Measurements from ENCODE around the gene HOXC11. TPM values are rescaled to one million over a fixed set of nuclear protein-coding genes. Genes with fewer than 3 reads are reported as not detected.
A peak's percentile ranks its signal among the peaks of the same experiment; 100 is the strongest.

HOXC11 gene
- total RNA-seq, 1 experiment from 2014 or later: 5.7 TPM

DNA sequence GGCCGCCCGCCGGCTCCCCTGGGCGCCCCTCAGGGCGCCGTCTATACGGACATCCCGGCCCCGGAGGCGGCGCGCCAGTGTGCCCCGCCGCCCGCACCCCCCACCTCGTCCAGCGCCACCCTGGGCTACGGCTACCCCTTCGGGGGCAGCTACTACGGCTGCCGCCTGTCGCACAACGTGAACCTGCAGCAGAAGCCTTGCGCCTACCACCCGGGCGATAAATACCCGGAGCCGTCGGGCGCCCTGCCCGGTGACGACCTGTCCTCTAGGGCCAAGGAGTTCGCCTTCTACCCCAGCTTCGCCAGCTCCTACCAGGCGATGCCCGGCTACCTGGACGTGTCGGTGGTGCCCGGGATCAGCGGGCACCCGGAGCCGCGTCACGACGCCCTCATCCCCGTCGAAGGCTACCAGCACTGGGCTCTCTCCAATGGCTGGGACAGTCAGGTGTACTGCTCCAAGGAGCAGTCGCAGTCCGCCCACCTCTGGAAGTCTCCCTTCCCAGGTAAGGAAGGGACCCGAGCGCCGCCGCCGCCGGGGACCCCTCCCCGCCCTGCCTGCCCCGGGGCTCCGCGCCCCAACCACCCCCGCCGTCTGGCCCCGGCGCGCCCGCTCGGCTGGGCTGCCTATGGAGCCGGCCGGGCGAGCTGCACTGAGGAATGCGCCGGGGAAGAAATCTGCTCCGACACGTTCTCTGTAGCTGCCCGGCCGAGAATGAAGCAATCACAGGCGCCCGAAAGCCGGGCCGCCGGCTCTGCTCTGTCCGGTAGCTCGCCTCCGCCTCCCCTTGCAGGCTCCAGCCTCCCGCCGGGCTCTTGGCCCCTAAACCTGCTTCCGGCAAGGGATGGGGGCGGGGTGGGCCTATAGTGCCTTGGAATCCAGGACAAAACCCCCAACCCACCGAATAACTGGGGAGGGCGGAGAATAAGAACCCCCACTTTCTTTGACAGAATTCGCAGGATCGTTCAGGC lies 33.5 kb upstream of the HOXC11 start:
- ChIA-PET CTCF (no interaction called here), POLR2A (ENCODE audit: low non-redundant PET) (interaction anchor here (0.6 kb wide), 2 partner anchors 11 to 78 kb away, joined by 3 to 4 read pairs; no protein-coding TSS in a partner anchor)
- peak; percentile 62 for DNase-seq (ENCODE audit: low spot score)
- Histone ChIP-seq H3K9me3 (ENCODE audit: low read depth, low read length, poor library complexity, severe bottlenecking) (no peaks in the 10 kb centered on the region), H3K27me3 (replicated peaks; ENCODE audit: insufficient read depth, low read depth, low read length, poor library complexity) (no peaks in the 10 kb centered on the region), H3K4me1 (ENCODE audit: insufficient read depth, low read length, poor library complexity, severe bottlenecking) (peaks cover 13% of the 10 kb centered on the region), H3K4me3 (ENCODE audit: low read depth, low read length, poor library complexity, severe bottlenecking) (peak overlapping the region; percentile 79), H3K36me3 (ENCODE audit: insufficient read depth, low read length, poor library complexity, severe bottlenecking) (no peaks in the 10 kb centered on the region), H3K27ac (ENCODE audit: low read depth, low read length, poor library complexity, severe bottlenecking) (peak overlapping the region; percentile 70)
- intact Hi-C loops (cut with micrococcal nuclease; ENCODE audit: unreplicated experiment): loop anchor here (5.0 kb wide), 1 partner anchor 157 kb away; no protein-coding TSS in a partner anchor
- TF ChIP-seq, protein P1, sequence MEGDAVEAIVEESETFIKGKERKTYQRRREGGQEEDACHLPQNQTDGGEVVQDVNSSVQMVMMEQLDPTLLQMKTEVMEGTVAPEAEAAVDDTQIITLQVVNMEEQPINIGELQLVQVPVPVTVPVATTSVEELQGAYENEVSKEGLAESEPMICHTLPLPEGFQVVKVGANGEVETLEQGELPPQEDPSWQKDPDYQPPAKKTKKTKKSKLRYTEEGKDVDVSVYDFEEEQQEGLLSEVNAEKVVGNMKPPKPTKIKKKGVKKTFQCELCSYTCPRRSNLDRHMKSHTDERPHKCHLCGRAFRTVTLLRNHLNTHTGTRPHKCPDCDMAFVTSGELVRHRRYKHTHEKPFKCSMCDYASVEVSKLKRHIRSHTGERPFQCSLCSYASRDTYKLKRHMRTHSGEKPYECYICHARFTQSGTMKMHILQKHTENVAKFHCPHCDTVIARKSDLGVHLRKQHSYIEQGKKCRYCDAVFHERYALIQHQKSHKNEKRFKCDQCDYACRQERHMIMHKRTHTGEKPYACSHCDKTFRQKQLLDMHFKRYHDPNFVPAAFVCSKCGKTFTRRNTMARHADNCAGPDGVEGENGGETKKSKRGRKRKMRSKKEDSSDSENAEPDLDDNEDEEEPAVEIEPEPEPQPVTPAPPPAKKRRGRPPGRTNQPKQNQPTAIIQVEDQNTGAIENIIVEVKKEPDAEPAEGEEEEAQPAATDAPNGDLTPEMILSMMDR (conservative IDR thresholded peaks at IDR 0.05; ENCODE audit: low read depth, low read length): no peak
- TF ChIP-seq EZH2 (IDR thresholded peaks at IDR 0.05; ENCODE audit: borderline replicate concordance, low read depth, low read length, poor library complexity, severe bottlenecking): no peak
- BruUV-seq (replicated peaks): no TSS peak

DNA sequence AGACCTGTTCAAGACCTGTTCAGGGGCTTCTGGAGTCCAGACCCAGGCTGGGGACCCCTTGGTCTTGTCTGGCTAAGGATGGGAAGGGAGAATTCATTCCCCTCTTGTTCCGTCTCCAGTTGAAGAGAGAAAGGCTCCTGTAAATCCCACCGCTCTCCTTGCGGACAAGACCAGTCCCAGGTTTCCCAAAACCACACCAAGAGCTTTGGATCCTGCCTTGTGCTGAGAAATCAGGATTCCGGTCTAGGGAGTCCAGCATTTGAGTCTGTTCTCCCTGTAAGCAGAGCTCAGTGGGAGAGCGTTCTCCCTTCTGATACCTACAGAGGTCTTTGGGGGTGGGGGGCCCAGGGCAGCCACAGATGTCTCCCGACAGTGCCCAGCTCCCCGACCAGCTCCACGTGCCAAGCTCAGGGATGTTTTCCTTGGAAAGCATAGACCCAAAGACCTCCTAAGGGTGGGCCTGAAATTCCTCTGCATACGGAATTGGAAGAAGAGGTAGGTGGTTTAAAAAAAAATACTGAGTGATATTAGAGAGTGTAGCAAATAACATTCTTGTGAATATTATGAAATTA lies 32.4 kb upstream of the HOXC11 start:
- CTCF ChIA-PET: no interaction called here
- TF ChIP-seq, protein P1 (conservative IDR thresholded peaks at IDR 0.05; ENCODE audit: low read depth, low read length): no peak
- no peak for TF ChIP-seq EZH2 (IDR thresholded peaks at IDR 0.05; ENCODE audit: borderline replicate concordance, low read depth, low read length, poor library complexity, severe bottlenecking)
- intact Hi-C loops (cut with micrococcal nuclease; ENCODE audit: unreplicated experiment): no loop called here

DNA sequence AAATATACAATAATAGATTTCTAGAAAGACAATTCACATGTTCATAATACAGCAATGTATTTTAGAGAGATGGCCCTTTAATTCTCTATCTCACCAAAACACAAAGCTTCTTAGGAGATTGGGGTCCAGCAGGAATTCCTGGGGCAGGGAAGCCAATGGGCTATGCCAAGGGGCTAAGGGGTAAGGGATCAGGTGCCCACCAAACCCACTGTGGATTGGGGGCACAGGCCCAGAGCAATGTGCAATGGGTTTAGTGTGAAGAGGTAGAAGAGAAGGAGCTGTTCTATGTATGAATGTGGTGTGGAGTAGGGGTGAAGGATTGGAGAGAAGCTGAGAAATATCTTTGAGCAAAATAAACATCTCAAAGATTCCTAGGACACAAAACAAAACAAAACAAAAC lies 31.7 kb upstream of the HOXC11 start:
- Histone ChIP-seq H3K4me1 (ENCODE audit: insufficient read depth, low read length, poor library complexity, severe bottlenecking) (peaks cover 10% of the 10 kb centered on the region), H3K4me3 (ENCODE audit: low read depth, low read length, poor library complexity, severe bottlenecking) (no peak overlapping the region), H3K9me3 (ENCODE audit: low read depth, low read length, poor library complexity, severe bottlenecking) (no peaks in the 10 kb centered on the region), H3K27me3 (replicated peaks; ENCODE audit: insufficient read depth, low read depth, low read length, poor library complexity) (no peaks in the 10 kb centered on the region), H3K27ac (ENCODE audit: low read depth, low read length, poor library complexity, severe bottlenecking) (no peak overlapping the region), H3K36me3 (ENCODE audit: insufficient read depth, low read length, poor library complexity, severe bottlenecking) (no peaks in the 10 kb centered on the region)
- CTCF ChIA-PET: no interaction called here
- TF ChIP-seq, protein P1 (conservative IDR thresholded peaks at IDR 0.05; ENCODE audit: low read depth, low read length): no peak
- TF ChIP-seq EZH2 (IDR thresholded peaks at IDR 0.05; ENCODE audit: borderline replicate concordance, low read depth, low read length, poor library complexity, severe bottlenecking): no peak
- no peak for DNase-seq (ENCODE audit: low spot score)
- intact Hi-C loops (cut with micrococcal nuclease; ENCODE audit: unreplicated experiment): no loop called here
- BruUV-seq (replicated peaks): no TSS peak
- POLR2A ChIA-PET (ENCODE audit: low non-redundant PET): no interaction called here

More for the DNA sequence above, 32.4 kb upstream of the HOXC11 start:
- peaks cover 10% of the 10 kb centered on the region for H3K4me1 ChIP-seq (ENCODE audit: insufficient read depth, low read length, poor library complexity, severe bottlenecking)
- DNase-seq (ENCODE audit: low spot score): no peak
- no peaks in the 10 kb centered on the region for H3K27me3 ChIP-seq (replicated peaks; ENCODE audit: insufficient read depth, low read depth, low read length, poor library complexity)
- POLR2A ChIA-PET (ENCODE audit: low non-redundant PET): interaction anchor here (0.6 kb wide), 1 partner anchor 18 kb away, joined by 4 read pairs; no protein-coding TSS in a partner anchor
- H3K27ac ChIP-seq (ENCODE audit: low read depth, low read length, poor library complexity, severe bottlenecking): peak overlapping the region; percentile 48
- H3K36me3 ChIP-seq (ENCODE audit: insufficient read depth, low read length, poor library complexity, severe bottlenecking): no peaks in the 10 kb centered on the region
- H3K9me3 ChIP-seq (ENCODE audit: low read depth, low read length, poor library complexity, severe bottlenecking): no peaks in the 10 kb centered on the region
- BruUV-seq (replicated peaks): no TSS peak
- peak overlapping the region; percentile 79 for H3K4me3 ChIP-seq (ENCODE audit: low read depth, low read length, poor library complexity, severe bottlenecking)
